ENCODE measurements around the gene KAT2B.
A peak's percentile ranks its signal among the peaks of the same experiment; 100 is the strongest.

KAT2B gene

GRCh38 chr3:20147361-20147760 is 107.1 kb downstream of the KAT2B start:
- DNase-seq (ENCODE audit: low read depth), result no peak

GRCh38 chr3:20148466-20148865 is 108.2 kb downstream of the KAT2B start:
- DNase-seq (ENCODE audit: low read depth), result no peak

GRCh38 chr3:20154078-20154477 is 113.8 kb downstream of the KAT2B start:
- no peak for DNase-seq (ENCODE audit: low read depth)

GRCh38 chr3:20154928-20155327 is 114.7 kb downstream of the KAT2B start:
- no peak for DNase-seq (ENCODE audit: low read depth)

GRCh38 chr3:20160230-20160629 is 120.0 kb downstream of the KAT2B start:
- DNase-seq (ENCODE audit: low read depth), result no peak

- no peak for DNase-seq (ENCODE audit: low read depth)
These were observed 121.5 kb downstream of the KAT2B start for GRCh38 chr3:20161714-20162113.

GRCh38 chr3:20173844-20174410 is 133.7 kb downstream of the KAT2B start:
- no peak for DNase-seq (ENCODE audit: low read depth)

- no peak for DNase-seq (ENCODE audit: low read depth)
These were observed 141.0 kb downstream of the KAT2B start for GRCh38 chr3:20181276-20181675.

- no peak for DNase-seq (ENCODE audit: low read depth)
These were observed 142.0 kb downstream of the KAT2B start for GRCh38 chr3:20182206-20182605.

GRCh38 chr3:20185331-20185678 is 145.1 kb downstream of the KAT2B start:
- DNase-seq (ENCODE audit: low read depth), result no peak

- peak; percentile 94 for DNase-seq (ENCODE audit: low read depth)
These were observed 145.7 kb downstream of the KAT2B start, which contains the start of gene SGO1 for GRCh38 chr3:20185679-20186599. SGO1 (minus strand) TSS chr3:20186206; CDS start chr3:20184027, 2,179 bp downstream.

GRCh38 chr3:20186600-20187004 is 146.4 kb downstream of the KAT2B start:
- no peak for DNase-seq (ENCODE audit: low read depth)

GRCh38 chr3:20190991-20191390 is 150.7 kb downstream of the KAT2B start:
- DNase-seq (ENCODE audit: low read depth), result no peak

GRCh38 chr3:20194793-20195460 is 154.7 kb downstream of the KAT2B start:
- DNase-seq (ENCODE audit: low read depth), result no peak

- no peak for DNase-seq (ENCODE audit: low read depth)
These were observed 157.5 kb downstream of the KAT2B start for GRCh38 chr3:20197775-20198174.

GRCh38 chr3:20201143-20201542 is 160.9 kb downstream of the KAT2B start:
- DNase-seq (ENCODE audit: low read depth), result no peak

Measured in fibroblast of the conjunctiva (primary cell).